KBM-7 (cell line): Measurements from ENCODE around the gene DPYSL5.
A peak's percentile ranks its signal among the peaks of the same experiment; 100 is the strongest.

Source experiments
- DNase-seq: peaks from one replicate; pipeline ENCODE4 v3.0.0-alpha.2; 2015
- in situ Hi-C: fragments of 300-500 bp; cut with MboI; formaldehyde crosslinking; loops from 2 replicates; pipeline ENCODE4 v1.14.3; 2020; ENCODE audit warnings: low sequenced_read_pairs, low pct_unique_long_range_greater_than_20kb, mixed read lengths

Gene DPYSL5

DNA sequence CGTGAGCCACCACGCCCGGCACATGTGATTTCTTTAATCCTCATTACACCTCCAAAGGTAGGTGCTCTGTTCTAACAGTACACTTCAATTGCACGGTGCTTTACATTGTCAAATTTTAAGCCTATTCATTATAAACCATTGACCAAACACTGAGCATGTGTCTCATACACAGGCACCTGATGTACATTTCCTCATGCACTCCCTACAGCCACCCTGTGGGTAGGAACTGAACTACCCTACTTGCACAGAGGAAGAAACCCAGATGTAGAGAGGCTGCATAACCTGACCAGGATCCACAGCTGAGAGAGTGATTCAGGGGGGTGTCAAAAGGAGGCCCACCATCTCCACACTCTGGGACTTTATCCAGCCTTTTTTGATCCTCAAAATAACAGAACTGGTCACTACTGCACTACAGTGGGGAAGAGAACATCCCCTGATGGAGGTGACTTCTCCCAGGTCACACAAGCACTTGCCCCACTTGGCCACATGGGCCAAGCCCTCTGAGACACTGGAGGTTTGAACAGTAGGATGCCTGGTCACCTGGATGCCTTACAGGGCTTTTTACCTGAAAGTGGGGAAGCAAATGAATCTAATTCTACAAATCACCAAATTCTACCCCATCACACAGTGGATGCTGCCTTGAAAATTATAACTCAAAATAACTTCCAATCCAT lies 6.9 kb upstream of the DPYSL5 start:
- peak; percentile 48 for DNase-seq
- in situ Hi-C loops, result loop anchor here (25.0 kb wide), 1 partner anchor 96 kb away; no protein-coding TSS in a partner anchor

DNA sequence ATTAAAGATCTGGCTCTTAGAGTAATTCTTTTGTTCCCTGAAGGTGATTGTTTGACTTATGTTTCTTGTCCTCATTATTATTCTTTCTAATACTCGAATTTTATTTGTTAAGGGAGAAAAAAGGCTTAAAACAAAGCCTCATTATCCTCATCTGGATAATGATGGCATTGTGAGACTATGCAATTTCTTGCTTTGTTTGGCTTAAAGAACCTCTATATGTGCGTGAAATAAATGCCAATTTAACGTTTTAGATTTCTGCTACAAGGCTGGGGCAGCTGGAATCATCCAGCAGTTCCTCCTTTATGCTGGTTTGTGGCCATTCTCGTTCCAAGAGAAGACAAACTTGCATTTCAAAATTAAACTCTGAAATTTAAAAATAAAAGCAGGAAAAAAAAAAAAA lies 4.9 kb upstream of the DPYSL5 start:
- DNase-seq, result no peak
- in situ Hi-C loops, result loop anchor here (25.0 kb wide), 1 partner anchor 94 kb away; no protein-coding TSS in a partner anchor

DNA sequence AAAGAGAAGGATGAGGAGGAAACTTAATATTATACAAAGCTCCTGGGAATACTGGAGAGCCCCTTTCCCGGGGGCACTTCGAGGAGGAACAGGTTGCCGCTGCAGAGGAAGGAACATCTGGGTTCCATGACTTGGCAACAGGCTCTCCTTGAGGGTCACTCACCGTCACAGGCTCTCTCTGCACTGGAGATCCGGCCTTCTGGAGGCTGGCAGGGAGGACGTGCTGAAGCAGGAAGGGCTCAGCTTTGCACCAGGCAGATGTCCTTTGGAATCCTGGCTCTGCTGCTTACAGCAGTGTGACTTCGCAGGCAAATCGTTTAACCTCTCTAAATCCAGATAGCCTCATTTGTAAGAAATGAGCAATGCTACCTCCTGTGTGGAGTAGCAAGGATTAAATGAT lies 2.9 kb upstream of the DPYSL5 start:
- DNase-seq, result no peak
- in situ Hi-C loops, result loop anchor here (25.0 kb wide), 1 partner anchor 92 kb away; no protein-coding TSS in a partner anchor

- peak; percentile 73 for DNase-seq
- in situ Hi-C loops, result loop anchor here (25.0 kb wide), 1 partner anchor 91 kb away; no protein-coding TSS in a partner anchor
Measured at GRCh38 chr2:26846334-26847306, 1.3 kb upstream of the DPYSL5 start.

- in situ Hi-C loops, result loop anchor here (25.0 kb wide), 1 partner anchor 90 kb away; no protein-coding TSS in a partner anchor
- no peak for DNase-seq
Measured at GRCh38 chr2:26847307-26847654, 651 bp upstream of the DPYSL5 start.

- no peak for DNase-seq
- in situ Hi-C loops, result loop anchor here (25.0 kb wide), 1 partner anchor 89 kb away; no protein-coding TSS in a partner anchor
Measured at GRCh38 chr2:26848336-26849055, 564 bp downstream of the DPYSL5 start.

DNA sequence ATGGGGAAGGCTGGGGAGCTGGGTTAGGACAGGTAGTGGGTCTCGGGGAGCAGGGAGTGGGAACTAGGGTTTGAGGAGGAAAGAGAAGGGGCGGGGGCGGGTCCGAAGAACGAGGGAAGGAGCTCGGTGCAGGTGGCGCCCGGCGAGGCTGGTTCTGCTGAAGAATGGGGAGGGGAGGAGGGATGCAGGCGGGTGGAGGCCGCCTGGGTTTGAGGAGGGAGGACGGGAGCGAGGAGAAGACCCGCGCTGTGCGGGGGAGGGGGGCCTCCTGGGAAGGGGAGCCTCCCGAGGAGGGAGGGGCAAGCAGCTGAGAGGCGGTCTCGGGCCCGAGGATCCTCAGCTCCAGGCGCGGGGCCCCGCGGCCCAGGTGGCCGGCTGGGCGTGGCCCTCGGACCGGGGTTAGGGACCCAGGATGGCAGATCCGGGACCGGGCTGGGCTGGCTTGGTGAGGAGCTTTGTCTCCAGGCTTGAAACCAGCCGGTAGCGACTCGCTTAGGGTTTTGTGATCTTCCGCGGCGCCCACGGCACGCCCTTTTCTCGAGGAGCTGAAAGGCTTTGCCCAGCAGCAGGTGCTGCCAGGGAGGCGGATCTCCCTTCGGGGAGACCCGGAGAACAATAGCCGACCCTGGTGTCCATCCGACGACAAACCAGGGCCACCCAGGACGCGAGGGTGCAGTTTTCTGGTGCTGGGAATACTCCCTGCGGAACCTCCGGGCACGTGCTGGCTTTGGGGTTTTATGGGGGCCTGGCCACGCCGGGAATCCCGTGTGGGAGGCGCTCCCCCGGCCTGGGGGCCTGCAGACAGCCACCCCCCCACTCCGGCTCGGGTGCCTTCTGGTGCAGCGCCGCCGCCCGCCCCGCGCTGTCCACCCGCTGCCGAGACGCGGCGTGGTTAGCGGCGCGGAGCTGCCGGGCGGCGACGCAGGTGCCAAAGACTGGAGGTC lies 1.4 kb downstream of the DPYSL5 start:
- no peak for DNase-seq
- in situ Hi-C loops, result loop anchor here (25.0 kb wide), 1 partner anchor 88 kb away; no protein-coding TSS in a partner anchor

DNA sequence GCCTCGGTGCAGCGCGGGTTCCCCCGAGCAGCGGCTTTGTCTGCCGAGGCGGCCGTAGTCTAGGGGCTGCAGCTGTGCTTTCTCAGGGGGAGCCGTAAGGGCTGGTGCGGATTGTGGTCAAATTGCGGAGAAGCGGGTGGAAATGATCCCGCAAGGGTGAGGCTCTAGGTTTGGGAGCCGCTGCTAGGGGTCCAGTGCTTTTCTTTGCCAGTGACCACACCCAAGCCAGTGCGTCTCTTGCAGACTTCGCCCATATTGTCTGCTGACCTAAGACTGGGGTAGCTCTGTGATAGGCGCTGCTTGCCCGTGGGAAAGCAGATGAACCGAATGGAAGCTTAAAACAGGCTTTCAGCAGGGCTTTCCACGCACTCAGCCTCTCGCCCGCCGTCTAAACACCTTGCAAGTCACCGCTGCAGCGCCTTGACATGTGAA lies 2.1 kb downstream of the DPYSL5 start:
- no peak for DNase-seq
- in situ Hi-C loops, result loop anchor here (25.0 kb wide), 1 partner anchor 87 kb away; no protein-coding TSS in a partner anchor

- in situ Hi-C loops, result no loop called here
- no peak for DNase-seq
Measured at GRCh38 chr2:26850505-26850904, 2.6 kb downstream of the DPYSL5 start.

DNA sequence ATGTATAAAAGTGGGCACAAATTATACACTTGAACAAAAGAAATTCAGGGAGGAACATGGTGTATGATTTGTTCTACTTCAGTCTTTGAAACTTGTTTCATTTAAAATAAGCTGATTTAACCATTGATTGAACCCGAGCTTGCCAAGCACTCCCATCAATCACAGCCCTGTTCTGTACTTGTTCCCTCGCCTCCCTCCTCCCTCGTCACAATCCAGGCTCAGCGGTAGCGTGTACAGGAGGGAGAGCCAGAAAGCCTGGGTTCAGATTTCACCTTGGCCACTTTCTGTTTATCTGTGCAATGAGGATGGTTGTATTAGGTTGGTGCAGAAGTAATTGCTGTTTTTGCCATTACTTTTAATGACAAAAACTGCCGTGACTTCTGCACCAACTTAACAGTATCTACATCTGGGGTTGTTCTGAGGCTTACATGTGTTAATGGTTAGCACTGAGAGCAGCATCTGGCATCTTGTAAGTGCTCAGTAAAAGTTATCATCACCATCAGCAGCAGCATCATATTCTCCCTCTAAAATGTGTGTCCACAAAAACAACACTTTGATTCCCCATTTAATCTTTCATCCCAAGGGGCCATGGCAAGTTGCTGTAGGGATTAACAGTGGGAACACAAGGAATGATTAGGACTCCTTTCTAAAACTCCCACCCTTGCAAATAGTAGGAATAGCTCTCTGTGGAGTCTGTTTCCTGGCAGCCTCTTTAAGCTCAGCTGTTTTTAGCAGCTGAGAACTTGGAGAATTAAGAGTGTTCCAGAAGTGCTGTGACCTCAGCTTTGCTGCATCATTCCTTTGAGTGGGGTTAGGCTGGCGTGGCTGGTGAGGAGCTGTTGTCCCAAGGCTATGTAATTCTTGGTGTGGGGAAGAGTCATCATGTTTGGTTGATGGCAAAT lies 4.7 kb downstream of the DPYSL5 start:
- in situ Hi-C loops, result no loop called here
- no peak for DNase-seq

DNA sequence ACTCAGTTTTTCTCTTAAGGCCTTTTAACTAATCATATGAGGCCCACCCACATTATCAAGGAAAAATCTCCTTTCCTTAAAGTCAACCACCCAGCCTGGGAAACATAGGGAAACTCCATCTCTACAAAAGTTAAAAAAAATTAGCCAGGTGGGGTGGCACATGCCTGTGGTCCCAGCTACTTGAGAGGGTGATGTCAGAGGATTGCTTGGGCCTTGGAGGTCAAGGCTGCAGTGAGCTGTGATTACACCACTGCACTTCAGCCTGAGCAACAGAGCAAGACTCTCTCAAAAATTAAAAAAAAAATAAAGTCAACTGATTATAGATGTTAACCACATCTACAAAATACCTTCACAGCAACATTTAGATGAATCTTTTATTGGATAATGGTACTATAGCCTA lies 5.8 kb downstream of the DPYSL5 start:
- no peak for DNase-seq
- in situ Hi-C loops, result no loop called here

DNA sequence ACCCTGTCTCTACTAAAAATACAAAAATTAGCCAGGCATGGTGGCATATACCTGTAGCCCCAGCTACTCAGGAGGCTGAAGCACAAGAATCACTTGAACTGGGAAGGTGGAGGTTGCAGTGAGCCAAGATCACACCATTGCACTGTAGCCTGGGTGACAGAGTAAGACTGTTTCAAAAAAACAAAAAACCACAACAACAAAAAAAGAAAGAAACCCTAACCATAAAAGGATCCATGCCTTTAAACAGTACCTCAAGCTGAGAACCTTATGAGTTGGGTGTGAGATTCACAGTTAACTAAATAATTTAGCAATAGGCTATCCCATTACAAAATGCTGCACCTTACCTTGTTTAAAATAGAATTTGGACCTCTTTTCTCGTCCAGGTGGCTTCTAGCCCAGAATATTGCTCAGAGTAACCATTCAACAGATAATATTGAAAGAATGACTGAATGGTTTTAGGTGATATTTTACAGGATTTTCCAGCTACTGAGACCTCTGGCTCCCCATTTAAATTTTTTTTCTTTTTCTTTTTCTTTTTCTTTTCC lies 6.4 kb downstream of the DPYSL5 start:
- no peak for DNase-seq
- in situ Hi-C loops, result no loop called here

- no peak for DNase-seq
- in situ Hi-C loops, result no loop called here
Measured at GRCh38 chr2:26855466-26855865, 7.5 kb downstream of the DPYSL5 start.

GRCh38 chr2:26859622-26860021 lies 11.7 kb downstream of the DPYSL5 start:
- DNase-seq, result no peak
- in situ Hi-C loops, result no loop called here

- in situ Hi-C loops, result no loop called here
- no peak for DNase-seq
Measured at GRCh38 chr2:26860211-26860850, 12.4 kb downstream of the DPYSL5 start.

DNA sequence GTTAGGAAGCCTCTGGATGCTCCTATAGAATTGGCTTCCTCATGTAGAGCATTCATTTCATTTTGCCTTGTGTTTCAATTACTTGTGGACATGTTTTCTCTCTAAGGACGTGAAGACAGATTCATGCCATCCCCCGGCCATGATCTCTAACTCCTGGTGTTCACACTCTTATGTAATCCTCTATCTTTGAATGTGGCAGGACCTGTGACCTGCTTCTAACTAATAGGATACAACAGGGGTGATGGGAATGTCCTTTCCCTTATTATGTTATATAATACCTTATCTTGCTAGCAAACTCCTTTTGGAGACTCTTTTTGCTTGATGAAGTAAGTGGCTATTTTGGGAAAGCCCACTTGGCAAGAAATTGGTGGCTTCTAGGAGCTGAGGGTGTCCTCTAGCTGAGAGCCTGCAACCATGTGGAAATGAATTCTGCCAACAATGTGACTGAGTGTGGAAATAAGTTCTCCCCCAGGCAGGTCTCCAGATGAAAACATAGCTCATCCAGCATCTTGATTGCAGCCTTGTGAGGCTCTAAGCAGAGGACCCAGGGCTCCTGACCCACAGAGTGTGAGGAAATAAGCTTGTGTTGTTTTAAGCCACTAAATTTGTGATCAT lies 13.8 kb downstream of the DPYSL5 start:
- in situ Hi-C loops, result no loop called here
- DNase-seq, result no peak
